Mesendoderm (in vitro differentiated cells): ENCODE data around the gene PCSK5. TPM values are rescaled to one million over a fixed set of nuclear protein-coding genes. Genes with fewer than 3 reads are reported as not detected.

Experiments
- DNase-seq: peaks from one replicate; pipeline ENCODE4 v3.0.0; 2013
- H2AK5ac ChIP-seq: 2 replicates; pipeline ENCODE4 v1.6.1; 2013; ENCODE audit warnings: low read length, inconsistent platforms
- H2BK120ac ChIP-seq: 2 replicates; pipeline ENCODE4 v1.6.1; 2013; ENCODE audit warnings: low read depth, mild to moderate bottlenecking, low read length, moderate library complexity, mixed read lengths
- H2BK15ac ChIP-seq: replicated peaks from 2 replicates; pipeline ENCODE4 v1.6.1; 2013; ENCODE audit warnings: low read depth, mild to moderate bottlenecking, moderate library complexity
- H2BK5ac ChIP-seq: 2 replicates; pipeline ENCODE4 v1.6.1; 2013; ENCODE audit warnings: low read length, inconsistent platforms
- H3K18ac ChIP-seq: 2 replicates; pipeline ENCODE4 v1.6.1; 2013; ENCODE audit warnings: mild to moderate bottlenecking, low read length, mixed read lengths
- H3K23ac ChIP-seq: one replicate; pipeline ENCODE4 v1.6.1; 2013; ENCODE audit warnings: low read length
- H3K27ac ChIP-seq: 2 replicates; pipeline ENCODE4 v1.5.1; 2013; ENCODE audit warnings: low read depth, mild to moderate bottlenecking, inconsistent platforms, low read length, moderate library complexity
- H3K27me3 ChIP-seq: 2 replicates; pipeline ENCODE4 v1.6.1; 2013; ENCODE audit warnings: low read length, control low read depth, mild to moderate bottlenecking, inconsistent platforms; ENCODE audit not compliant: insufficient read depth, poor library complexity
- H3K36me3 ChIP-seq: 2 replicates; pipeline ENCODE4 v1.6.1; 2013; ENCODE audit warnings: low read length, inconsistent platforms; ENCODE audit not compliant: control insufficient read depth, insufficient read depth
- H3K4ac ChIP-seq: one replicate; pipeline ENCODE4 v1.6.1; 2013; ENCODE audit warnings: low read depth, mild to moderate bottlenecking, low read length, moderate library complexity
- H3K4me1 ChIP-seq: 2 replicates; pipeline ENCODE4 v1.6.1; 2013; ENCODE audit warnings: low read depth, low read length, inconsistent platforms; ENCODE audit not compliant: control insufficient read depth
- H3K4me2 ChIP-seq: 2 replicates; pipeline ENCODE4 v1.6.1; 2013; ENCODE audit warnings: low read length
- H3K4me3 ChIP-seq: 2 replicates; pipeline ENCODE4 v1.5.1; 2013; ENCODE audit warnings: mild to moderate bottlenecking, low read length
- H3K56ac ChIP-seq: one replicate; pipeline ENCODE4 v1.6.1; 2013; ENCODE audit warnings: low read length
- H3K79me1 ChIP-seq: 2 replicates; pipeline ENCODE4 v1.6.1; 2013; ENCODE audit warnings: low read length, inconsistent platforms
- H3K79me2 ChIP-seq: 2 replicates; pipeline ENCODE4 v1.6.1; 2013; ENCODE audit warnings: mild to moderate bottlenecking, low read length; ENCODE audit not compliant: control insufficient read depth, insufficient read depth
- H3K9ac ChIP-seq: 2 replicates; pipeline ENCODE4 v1.6.1; 2013; ENCODE audit warnings: low read length, inconsistent platforms
- H4K5ac ChIP-seq: one replicate; pipeline ENCODE4 v1.6.1; 2013; ENCODE audit warnings: low read length
- H4K8ac ChIP-seq: one replicate; pipeline ENCODE4 v1.6.1; 2013; ENCODE audit warnings: low read depth, mild to moderate bottlenecking, control low read depth, low read length, moderate library complexity
- WGBS: extraction: QIAGEN DNeasy Blood & Tissue Kit; methylation state at CpG from one replicate; pipeline ENCODE4 v1.1.7; 2013; ENCODE audit warnings: low lambda C conversion rate, missing lambda C conversion rate; ENCODE audit not compliant: insufficient coverage; ENCODE audit errors: extremely low coverage; 5-methylcytosine and 5-hydroxymethylcytosine counted together
- polyA plus RNA-seq, 2 experiments: library from polyadenylated mRNA; stranded (reverse); fragments of 200-250 nt; gene quantifications; one replicate each; pipeline ENCODE4 v1.2.3, GENCODE V29; 2013

The PCSK5 gene
- polyA plus RNA-seq (2013, experiment 1 of 2) = 3.3 TPM
- polyA plus RNA-seq (2013, experiment 2 of 2) = 3.6 TPM

DNA sequence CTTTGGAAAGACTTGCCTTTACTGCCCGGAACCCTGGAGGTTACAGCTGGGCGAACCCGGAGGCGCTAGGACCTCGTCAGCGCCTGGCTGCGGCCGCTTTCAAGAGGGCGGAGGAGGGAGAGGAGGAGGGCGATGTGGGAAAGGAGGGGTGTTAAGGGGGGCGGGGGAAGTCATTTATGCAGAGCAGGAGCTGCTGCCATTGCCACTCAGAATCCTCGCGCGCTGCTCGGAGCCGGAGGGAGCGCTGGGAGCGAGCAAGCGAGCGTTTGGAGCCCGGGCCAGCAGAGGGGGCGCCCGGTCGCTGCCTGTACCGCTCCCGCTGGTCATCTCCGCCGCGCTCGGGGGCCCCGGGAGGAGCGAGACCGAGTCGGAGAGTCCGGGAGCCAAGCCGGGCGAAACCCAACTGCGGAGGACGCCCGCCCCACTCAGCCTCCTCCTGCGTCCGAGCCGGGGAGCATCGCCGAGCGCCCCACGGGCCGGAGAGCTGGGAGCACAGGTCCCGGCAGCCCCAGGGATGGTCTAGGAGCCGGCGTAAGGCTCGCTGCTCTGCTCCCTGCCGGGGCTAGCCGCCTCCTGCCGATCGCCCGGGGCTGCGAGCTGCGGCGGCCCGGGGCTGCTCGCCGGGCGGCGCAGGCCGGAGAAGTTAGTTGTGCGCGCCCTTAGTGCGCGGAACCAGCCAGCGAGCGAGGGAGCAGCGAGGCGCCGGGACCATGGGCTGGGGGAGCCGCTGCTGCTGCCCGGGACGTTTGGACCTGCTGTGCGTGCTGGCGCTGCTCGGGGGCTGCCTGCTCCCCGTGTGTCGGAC lies at the start of gene PCSK5:
Gene PCSK5, plus strand, starts transcription at position 202 of the 805 bp plus-strand sequence. Its CDS starts 509 bp downstream, at position 711.
- Histone ChIP-seq H2AK5ac (no peak within 1 kb of the TSS), H3K23ac (no peak within 1 kb of the TSS), H3K18ac (peak within 1 kb of the TSS; percentile 60), H3K4ac (peak within 1 kb of the TSS; percentile 49), H2BK15ac (peak within 1 kb of the TSS; percentile 59), H3K4me3 (peak within 1 kb of the TSS; percentile 71), H4K5ac (no peak within 1 kb of the TSS), H3K79me1 (no peaks in the 10 kb centered on the region), H3K56ac (peak within 1 kb of the TSS; percentile 90), H3K36me3 (no peaks in the 10 kb centered on the region), H2BK5ac (no peak within 1 kb of the TSS), H2BK120ac (no peak within 1 kb of the TSS), H3K27me3 (no peaks in the 10 kb centered on the region), H4K8ac (no peak within 1 kb of the TSS), H3K9ac (peak within 1 kb of the TSS; percentile 66), H3K4me2 (peak within 1 kb of the TSS; percentile 97), H3K79me2 (peaks cover 2% of the 10 kb centered on the region), H3K27ac (peak within 1 kb of the TSS; percentile 84), H3K4me1 (peaks cover 2% of the 10 kb centered on the region)
- DNase-seq = peak; percentile 98
- WGBS = no CpG with 5 or more reads among the region's 83 CpGs

DNA sequence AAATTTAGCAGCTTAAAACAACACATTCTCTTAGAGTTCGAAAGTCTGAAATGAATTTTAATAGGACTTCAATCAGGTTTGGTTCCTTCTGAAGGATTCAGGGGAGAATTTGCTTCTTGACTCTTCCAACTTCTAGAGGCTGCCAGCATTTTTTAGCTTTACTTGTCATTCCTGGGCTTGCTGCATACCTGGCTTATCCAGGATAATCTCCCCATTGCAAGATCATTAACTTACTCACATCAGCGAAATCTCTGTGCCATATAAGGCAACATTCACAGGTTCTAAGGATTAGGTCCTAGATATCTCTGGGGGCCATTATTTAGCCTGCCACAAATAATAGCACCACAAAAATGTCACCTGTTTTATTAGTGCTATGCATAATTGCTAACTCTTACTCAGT lies 46.2 kb upstream of the PCSK5 start:
- Histone ChIP-seq H4K8ac (no peak overlapping the region), H2BK5ac (no peak overlapping the region), H3K4me2 (no peak overlapping the region), H3K56ac (no peak overlapping the region), H3K23ac (no peak overlapping the region), H3K79me1 (no peaks in the 10 kb centered on the region), H3K4ac (no peak overlapping the region), H2AK5ac (no peak overlapping the region), H2BK120ac (no peak overlapping the region), H3K18ac (no peak overlapping the region), H3K4me1 (no peaks in the 10 kb centered on the region), H3K36me3 (no peaks in the 10 kb centered on the region), H3K27ac (no peak overlapping the region), H3K27me3 (no peaks in the 10 kb centered on the region), H3K9ac (no peak overlapping the region), H3K4me3 (no peak overlapping the region), H4K5ac (no peak overlapping the region), H2BK15ac (no peak overlapping the region), H3K79me2 (no peaks in the 10 kb centered on the region)
- DNase-seq = peak; percentile 83
- no CpG with 5 or more reads among the region's 2 CpGs for WGBS

DNA sequence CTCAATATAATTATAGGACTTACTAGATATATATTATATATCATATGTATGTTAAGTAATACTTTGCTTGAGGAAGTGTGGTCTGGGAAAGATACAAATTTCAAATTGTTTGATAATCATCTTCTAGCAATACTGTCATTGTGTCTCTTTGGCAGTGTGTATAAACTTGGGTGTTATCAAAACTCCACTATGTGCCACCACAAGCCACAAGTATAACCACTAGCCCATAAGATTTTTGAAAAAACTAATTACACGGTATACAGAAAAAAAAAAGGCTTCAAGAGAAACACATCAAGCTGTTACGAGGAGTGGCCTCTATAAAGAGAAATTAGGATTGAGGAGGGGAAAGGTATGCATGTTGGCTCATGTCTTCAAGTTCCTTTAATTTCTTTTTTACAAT lies 44.7 kb upstream of the PCSK5 start:
- Histone ChIP-seq H3K4me2 (no peak overlapping the region), H3K4me1 (no peaks in the 10 kb centered on the region), H3K18ac (no peak overlapping the region), H2AK5ac (no peak overlapping the region), H3K27me3 (no peaks in the 10 kb centered on the region), H2BK15ac (no peak overlapping the region), H3K23ac (no peak overlapping the region), H3K4me3 (no peak overlapping the region), H3K36me3 (no peaks in the 10 kb centered on the region), H2BK120ac (no peak overlapping the region), H3K27ac (no peak overlapping the region), H3K9ac (no peak overlapping the region), H4K5ac (no peak overlapping the region), H2BK5ac (no peak overlapping the region), H3K4ac (no peak overlapping the region), H3K56ac (no peak overlapping the region), H4K8ac (no peak overlapping the region), H3K79me2 (no peaks in the 10 kb centered on the region), H3K79me1 (no peaks in the 10 kb centered on the region)
- no peak for DNase-seq
- WGBS = no CpG with 5 or more reads among the region's 2 CpGs

DNA sequence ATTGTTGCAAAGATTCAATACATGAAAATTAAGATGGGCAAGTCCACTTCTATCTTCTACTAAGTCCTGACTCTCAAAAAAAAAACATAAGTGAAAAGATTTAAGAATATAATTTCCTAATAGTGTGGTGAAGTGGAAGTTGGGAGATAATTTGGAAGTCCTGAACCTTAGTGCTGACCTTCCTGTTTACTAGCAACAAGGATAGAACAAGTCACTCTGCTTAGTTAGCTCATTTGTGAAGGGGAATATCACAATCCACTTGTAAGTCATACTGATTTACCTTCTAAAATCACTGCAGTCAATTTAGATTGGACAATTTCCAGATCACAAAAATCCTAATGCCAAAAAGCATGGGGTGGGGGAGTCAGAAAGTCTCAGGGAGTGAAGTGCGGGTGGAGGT lies 43.4 kb upstream of the PCSK5 start:
- no peak overlapping the region for H2BK15ac ChIP-seq
- no peak overlapping the region for H2BK5ac ChIP-seq
- no peak for DNase-seq
- H3K18ac ChIP-seq = no peak overlapping the region
- no peak overlapping the region for H4K5ac ChIP-seq
- H3K79me1 ChIP-seq = no peaks in the 10 kb centered on the region
- H2AK5ac ChIP-seq = no peak overlapping the region
- no peak overlapping the region for H3K4ac ChIP-seq
- no peaks in the 10 kb centered on the region for H3K36me3 ChIP-seq
- H3K4me3 ChIP-seq = no peak overlapping the region
- H3K79me2 ChIP-seq = no peaks in the 10 kb centered on the region
- no peak overlapping the region for H3K9ac ChIP-seq
- H3K23ac ChIP-seq = no peak overlapping the region
- H3K56ac ChIP-seq = no peak overlapping the region
- H3K4me2 ChIP-seq = no peak overlapping the region
- no CpG with 5 or more reads among the region's 1 CpG for WGBS
- H2BK120ac ChIP-seq = no peak overlapping the region
- no peaks in the 10 kb centered on the region for H3K4me1 ChIP-seq
- H4K8ac ChIP-seq = no peak overlapping the region
- no peaks in the 10 kb centered on the region for H3K27me3 ChIP-seq
- no peak overlapping the region for H3K27ac ChIP-seq

DNA sequence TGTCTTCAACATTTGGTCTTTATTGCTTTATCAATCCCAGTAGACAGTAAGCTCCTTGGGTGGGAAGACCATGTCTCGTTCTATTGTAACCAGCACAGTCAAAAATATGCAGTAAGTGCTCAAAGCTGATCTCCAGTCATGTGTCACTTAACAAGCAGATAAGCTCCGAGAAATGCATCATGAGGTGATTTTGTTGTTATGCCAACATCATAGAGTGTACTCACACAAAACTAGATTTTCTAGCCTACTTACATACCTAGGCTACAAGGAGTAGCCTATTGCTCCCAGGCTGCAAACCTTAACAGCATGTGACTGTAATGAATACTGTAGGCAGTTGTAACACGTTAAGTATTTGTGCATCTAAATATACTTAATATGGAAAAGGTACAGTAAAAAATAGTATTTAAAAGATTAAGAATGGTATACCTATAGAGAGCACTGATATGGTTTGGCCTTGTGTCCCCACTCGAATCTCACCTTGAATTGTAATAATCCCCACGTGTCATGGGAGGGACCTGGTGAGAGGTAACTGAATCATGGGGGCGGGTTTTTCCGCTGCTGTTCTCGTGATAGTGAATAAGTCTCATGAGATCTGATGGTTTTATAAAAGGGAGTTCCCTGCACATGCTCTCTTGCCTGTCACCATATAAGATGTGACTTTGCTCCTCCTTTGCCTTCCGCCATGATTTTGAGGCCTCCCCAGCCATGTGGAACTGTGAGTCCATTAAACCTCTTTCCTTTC lies 39.8 kb upstream of the PCSK5 start:
- Histone ChIP-seq H3K56ac (no peak overlapping the region), H3K23ac (no peak overlapping the region), H2BK120ac (no peak overlapping the region), H2BK5ac (no peak overlapping the region), H3K9ac (no peak overlapping the region), H3K4me2 (no peak overlapping the region), H4K5ac (no peak overlapping the region), H2BK15ac (no peak overlapping the region), H3K79me2 (no peaks in the 10 kb centered on the region), H3K4me1 (no peaks in the 10 kb centered on the region), H3K79me1 (no peaks in the 10 kb centered on the region), H3K18ac (no peak overlapping the region), H3K27me3 (no peaks in the 10 kb centered on the region), H3K4me3 (no peak overlapping the region), H4K8ac (no peak overlapping the region), H3K36me3 (no peaks in the 10 kb centered on the region), H3K4ac (no peak overlapping the region), H2AK5ac (no peak overlapping the region), H3K27ac (no peak overlapping the region)
- no CpG with 5 or more reads among the region's 9 CpGs for WGBS
- no peak for DNase-seq
